Peyer's patch (tissue), 4 donors: ENCODE data around the gene DOCK3. TPM values are rescaled to one million over a fixed set of nuclear protein-coding genes. Genes with fewer than 3 reads are reported as not detected.
"Not testable (repeated sequence)": the region's sequence is repeated elsewhere in the genome, so short reads cannot be mapped to it uniquely, and the experiment has no call there.

Experiments used
- DNase-seq, 3 donors: peaks; one replicate each; pipeline ENCODE4 v3.0.0-alpha.2; 2017 to 2019
- H3K27ac ChIP-seq, 4 donors: fragments of 200-600 bp; sonication (generic); one replicate each; pipeline ENCODE4 v1.5.1; 2016 to 2019
- H3K27me3 ChIP-seq, 2 donors: fragments of 200-600 bp; sonication (generic); one replicate each; pipeline ENCODE4 v1.5.1; 2019
- H3K36me3 ChIP-seq, 3 donors: fragments of 200-600 bp; sonication (generic); one replicate each; pipeline ENCODE4 v1.5.1; 2016 to 2019
- H3K4me1 ChIP-seq, 4 donors: fragments of 200-600 bp; sonication (generic); one replicate each; pipeline ENCODE4 v1.5.1; 2016 to 2019
- H3K4me3 ChIP-seq, 4 donors: fragments of 200-600 bp; sonication (generic); 1 replicate in 3 of 4; 2 replicates in 1 of 4; pipeline ENCODE4 v1.5.1; 2016 to 2019; ENCODE audit warnings: mild to moderate bottlenecking in 1 of 4
- H3K9me3 ChIP-seq, 4 donors: fragments of 200-600 bp; sonication (generic); one replicate each; pipeline ENCODE4 v1.5.1; 2016 to 2019; ENCODE audit warnings: mild to moderate bottlenecking in 1 of 4
- POLR2A ChIP-seq, 2 donors: fragments of 450-650 bp; IDR thresholded peaks; one replicate each; pipeline ENCODE4 v1.5.1; 2017; ENCODE audit warnings: antibody characterized with exemption in 2 of 2, mild to moderate bottlenecking in 2 of 2, moderate library complexity in 2 of 2
- total RNA-seq, 4 donors: library from RNA; depleted of rRNA; stranded (reverse); fragments of >200 nt; gene quantifications; one replicate each; pipeline ENCODE4 v1.1.0, GENCODE V29; 2016
- TF ChIP-seq, protein P1 (sequence below), 6 experiments: fragments of 450-650 bp in 4 of 6; fragments of 200-600 bp in 2 of 6; sonication (generic) in 1 of 6; IDR thresholded peaks; one replicate each; pipeline ENCODE4 v1.5.1; 2017 to 2019; ENCODE audit warnings: antibody characterized with exemption in 6 of 6, mild to moderate bottlenecking in 3 of 6, moderate library complexity in 1 of 6

The DOCK3 gene
- total RNA-seq, 4 donors from 2014 or later, result 0.28 to 0.83 (median 0.40) TPM; not detected in 1

DNA sequence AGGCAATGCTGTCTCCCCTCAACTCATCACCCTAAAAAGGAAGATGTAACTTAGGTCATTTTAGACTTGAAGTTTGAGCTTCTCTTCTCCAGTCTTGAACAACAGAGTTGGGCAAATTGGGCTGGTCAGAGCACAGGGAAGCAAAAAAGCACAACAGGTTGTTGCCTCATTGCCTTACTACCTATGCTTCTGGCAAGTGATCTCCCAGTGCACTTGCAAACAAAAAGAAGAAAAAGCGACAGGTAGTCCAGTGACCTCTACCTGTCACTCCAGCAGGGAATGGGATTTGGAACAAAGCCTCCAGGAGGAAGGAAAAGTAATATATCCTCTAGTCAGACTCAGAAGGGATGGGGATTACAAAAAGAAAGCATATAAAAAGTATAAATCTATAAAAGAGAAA lies 550.1 kb downstream of the DOCK3 start:
- no peaks in the 10 kb centered on the region for H3K9me3 ChIP-seq
- H3K27me3 ChIP-seq, result no peaks in the 10 kb centered on the region
- no peak overlapping the region for H3K4me3 ChIP-seq
- no peak overlapping the region for H3K27ac ChIP-seq
- no peaks in the 10 kb centered on the region for H3K36me3 ChIP-seq
- no peaks in the 10 kb centered on the region for H3K4me1 ChIP-seq
- TF ChIP-seq POLR2A (IDR thresholded peaks at IDR 0.05), result no peak
- TF ChIP-seq, protein P1, sequence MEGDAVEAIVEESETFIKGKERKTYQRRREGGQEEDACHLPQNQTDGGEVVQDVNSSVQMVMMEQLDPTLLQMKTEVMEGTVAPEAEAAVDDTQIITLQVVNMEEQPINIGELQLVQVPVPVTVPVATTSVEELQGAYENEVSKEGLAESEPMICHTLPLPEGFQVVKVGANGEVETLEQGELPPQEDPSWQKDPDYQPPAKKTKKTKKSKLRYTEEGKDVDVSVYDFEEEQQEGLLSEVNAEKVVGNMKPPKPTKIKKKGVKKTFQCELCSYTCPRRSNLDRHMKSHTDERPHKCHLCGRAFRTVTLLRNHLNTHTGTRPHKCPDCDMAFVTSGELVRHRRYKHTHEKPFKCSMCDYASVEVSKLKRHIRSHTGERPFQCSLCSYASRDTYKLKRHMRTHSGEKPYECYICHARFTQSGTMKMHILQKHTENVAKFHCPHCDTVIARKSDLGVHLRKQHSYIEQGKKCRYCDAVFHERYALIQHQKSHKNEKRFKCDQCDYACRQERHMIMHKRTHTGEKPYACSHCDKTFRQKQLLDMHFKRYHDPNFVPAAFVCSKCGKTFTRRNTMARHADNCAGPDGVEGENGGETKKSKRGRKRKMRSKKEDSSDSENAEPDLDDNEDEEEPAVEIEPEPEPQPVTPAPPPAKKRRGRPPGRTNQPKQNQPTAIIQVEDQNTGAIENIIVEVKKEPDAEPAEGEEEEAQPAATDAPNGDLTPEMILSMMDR (IDR thresholded peaks at IDR 0.05), result no peak
- DNase-seq, result no peak

DNA sequence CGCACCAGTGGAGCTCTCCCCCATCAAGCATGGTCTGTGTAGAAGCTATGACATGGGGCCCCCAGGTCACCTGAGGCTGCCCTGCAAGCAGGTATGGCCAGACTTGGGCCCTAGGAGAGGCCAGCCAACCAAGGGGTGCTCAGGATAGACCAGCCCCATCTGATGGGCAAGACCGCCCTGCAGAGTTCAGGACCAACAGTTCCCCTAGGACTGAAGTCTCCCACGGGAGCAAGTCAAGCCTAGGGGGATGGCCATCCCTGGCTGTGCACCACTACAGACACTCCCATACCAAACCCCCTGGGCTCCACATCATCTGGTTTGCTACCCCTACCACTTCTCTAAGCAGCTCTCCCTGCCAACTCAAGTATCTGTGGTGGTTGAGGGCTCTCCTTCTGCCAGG lies 568.2 kb downstream of the DOCK3 start:
- no peak overlapping the region for H3K27ac ChIP-seq
- H3K36me3 ChIP-seq, result no peaks in the 10 kb centered on the region
- TF ChIP-seq POLR2A (IDR thresholded peaks at IDR 0.05), result no peak
- TF ChIP-seq, protein P1 (IDR thresholded peaks at IDR 0.05), result no peak
- H3K4me1 ChIP-seq, result no peaks in the 10 kb centered on the region
- H3K9me3 ChIP-seq, result no peaks in the 10 kb centered on the region
- H3K4me3 ChIP-seq, result no peak overlapping the region
- no peaks in the 10 kb centered on the region for H3K27me3 ChIP-seq
- DNase-seq, result no peak

DNA sequence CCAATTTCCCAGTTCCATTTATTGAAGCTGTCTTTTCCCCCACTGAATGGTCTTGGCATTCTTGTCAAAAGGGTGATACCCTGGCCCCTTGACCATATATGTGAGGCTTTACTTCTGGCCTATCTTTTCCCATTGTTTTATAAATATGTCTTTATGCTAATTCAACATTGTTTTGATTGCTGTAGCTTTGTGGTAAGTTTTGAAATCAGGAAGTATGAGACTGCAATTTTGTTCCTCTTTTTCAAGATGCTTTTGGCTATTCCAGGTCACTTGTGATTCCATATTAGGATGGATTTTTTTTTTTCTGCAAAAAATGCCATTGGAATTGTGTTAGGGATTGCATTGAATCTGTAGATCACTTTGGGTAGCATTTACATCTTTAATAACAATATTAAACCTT lies 569.2 kb downstream of the DOCK3 start:
- Histone ChIP-seq H3K27ac (no peak overlapping the region), H3K36me3 (no peaks in the 10 kb centered on the region), H3K4me1 (no peaks in the 10 kb centered on the region), H3K9me3 (no peaks in the 10 kb centered on the region), H3K4me3 (no peak overlapping the region), H3K27me3 (no peaks in the 10 kb centered on the region)
- no peak for DNase-seq
- no peak for TF ChIP-seq POLR2A (IDR thresholded peaks at IDR 0.05)
- TF ChIP-seq, protein P1 (IDR thresholded peaks at IDR 0.05), result no peak

DNA sequence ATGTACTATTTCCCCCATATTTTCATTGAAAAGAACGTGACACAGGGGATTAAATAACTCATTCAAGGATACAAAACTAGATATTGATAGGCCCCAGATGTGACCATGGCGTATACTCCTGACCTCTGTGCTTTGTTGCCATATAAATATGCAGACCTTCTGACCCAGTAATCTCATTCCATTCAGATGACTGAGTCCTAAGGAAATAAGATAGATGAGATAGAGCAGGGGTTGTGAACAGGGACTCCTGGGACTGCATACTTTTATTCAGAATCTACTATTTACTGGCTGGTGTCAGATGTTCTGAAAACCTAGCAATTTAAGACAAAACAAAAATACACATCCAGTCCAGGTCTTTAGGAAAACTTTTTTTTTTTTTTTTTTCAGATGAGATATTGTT lies 571.1 kb downstream of the DOCK3 start:
- Histone ChIP-seq H3K4me3 (no peak overlapping the region), H3K27me3 (no peaks in the 10 kb centered on the region), H3K36me3 (no peaks in the 10 kb centered on the region), H3K27ac (no peak overlapping the region), H3K9me3 (no peaks in the 10 kb centered on the region), H3K4me1 (no peaks in the 10 kb centered on the region)
- TF ChIP-seq, protein P1 (IDR thresholded peaks at IDR 0.05), result no peak
- TF ChIP-seq POLR2A (IDR thresholded peaks at IDR 0.05), result no peak
- DNase-seq, result no peak

DNA sequence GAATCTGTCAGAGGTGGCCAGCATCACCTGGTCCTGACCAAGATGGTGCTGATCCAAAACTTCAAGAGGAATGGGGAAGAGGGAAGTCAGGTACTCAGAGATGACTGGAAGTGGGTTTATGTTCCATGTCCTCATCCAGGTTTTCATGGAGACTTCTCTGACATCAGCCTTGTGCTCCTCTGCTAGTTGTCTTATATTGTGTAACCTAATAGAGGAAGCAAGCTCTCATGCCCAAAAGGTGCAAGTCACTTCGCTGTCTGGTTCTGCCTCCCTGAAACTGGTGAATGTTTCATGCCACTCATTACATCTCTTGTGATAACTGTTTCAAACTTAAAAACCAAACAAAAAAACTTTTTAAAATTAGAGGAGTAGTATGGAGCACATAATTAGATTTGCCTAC lies 583.1 kb downstream of the DOCK3 start:
- no peaks in the 10 kb centered on the region for H3K4me1 ChIP-seq
- DNase-seq, result no peak
- no peaks in the 10 kb centered on the region for H3K27me3 ChIP-seq
- H3K4me3 ChIP-seq, result no peak overlapping the region
- H3K36me3 ChIP-seq, result no peaks in the 10 kb centered on the region
- H3K9me3 ChIP-seq, result no peaks in the 10 kb centered on the region
- no peak overlapping the region for H3K27ac ChIP-seq
- TF ChIP-seq POLR2A (IDR thresholded peaks at IDR 0.05), result no peak
- TF ChIP-seq, protein P1 (IDR thresholded peaks at IDR 0.05), result no peak

DNA sequence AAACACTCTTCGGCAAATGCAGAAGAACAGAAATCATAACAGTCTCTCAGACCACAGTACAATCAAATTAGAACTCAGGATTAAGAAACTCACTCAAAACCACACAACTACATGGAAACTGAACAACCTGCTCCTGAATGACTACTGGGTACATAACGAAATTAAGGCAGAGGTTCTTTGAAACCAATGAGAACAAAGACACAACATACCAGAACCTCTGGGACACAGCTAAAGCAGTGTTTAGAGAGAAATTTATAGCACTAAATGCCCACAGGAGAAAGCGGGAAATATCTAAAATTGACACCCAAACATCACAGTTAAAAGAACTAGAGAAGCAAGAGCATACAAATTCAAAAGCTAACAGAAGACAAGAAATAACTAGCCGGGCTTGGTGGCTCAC lies 589.4 kb downstream of the DOCK3 start:
- H3K9me3 ChIP-seq, H3K27ac ChIP-seq, H3K4me1 ChIP-seq, H3K27me3 ChIP-seq, H3K4me3 ChIP-seq, H3K36me3 ChIP-seq, DNase-seq: not testable (repeated sequence)
